Measurements from ENCODE around the gene MARCHF5.

Gene MARCHF5

DNA sequence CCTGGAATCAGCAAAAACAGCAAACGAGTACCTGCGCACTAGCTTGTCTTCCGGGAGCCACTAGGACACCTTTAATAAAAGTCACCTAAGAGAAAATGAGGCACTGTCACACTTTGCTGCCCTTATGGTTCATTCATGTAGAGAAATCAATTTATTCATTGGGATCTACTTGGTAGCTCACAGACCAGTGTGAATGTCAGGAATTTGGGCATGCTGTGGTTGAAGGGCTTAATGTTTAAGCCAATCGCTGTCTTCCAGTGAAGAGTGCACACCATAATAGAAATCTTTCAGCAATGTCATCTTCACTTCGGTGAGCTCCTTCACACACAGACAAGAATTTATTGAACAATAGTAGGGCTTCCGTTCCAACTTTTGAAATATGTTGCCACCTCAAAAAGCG lies 65.1 kb downstream of the MARCHF5 start:
- H3K4me3 ChIP-seq (ENCODE audit: low read length) = no peak overlapping the region
- TF ChIP-seq, protein P1, sequence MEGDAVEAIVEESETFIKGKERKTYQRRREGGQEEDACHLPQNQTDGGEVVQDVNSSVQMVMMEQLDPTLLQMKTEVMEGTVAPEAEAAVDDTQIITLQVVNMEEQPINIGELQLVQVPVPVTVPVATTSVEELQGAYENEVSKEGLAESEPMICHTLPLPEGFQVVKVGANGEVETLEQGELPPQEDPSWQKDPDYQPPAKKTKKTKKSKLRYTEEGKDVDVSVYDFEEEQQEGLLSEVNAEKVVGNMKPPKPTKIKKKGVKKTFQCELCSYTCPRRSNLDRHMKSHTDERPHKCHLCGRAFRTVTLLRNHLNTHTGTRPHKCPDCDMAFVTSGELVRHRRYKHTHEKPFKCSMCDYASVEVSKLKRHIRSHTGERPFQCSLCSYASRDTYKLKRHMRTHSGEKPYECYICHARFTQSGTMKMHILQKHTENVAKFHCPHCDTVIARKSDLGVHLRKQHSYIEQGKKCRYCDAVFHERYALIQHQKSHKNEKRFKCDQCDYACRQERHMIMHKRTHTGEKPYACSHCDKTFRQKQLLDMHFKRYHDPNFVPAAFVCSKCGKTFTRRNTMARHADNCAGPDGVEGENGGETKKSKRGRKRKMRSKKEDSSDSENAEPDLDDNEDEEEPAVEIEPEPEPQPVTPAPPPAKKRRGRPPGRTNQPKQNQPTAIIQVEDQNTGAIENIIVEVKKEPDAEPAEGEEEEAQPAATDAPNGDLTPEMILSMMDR (IDR thresholded peaks at IDR 0.05; ENCODE audit: insufficient read depth, low read depth, low read length, missing control alignments) = no peak
- no peak for DNase-seq (ENCODE audit: low read depth)

DNA sequence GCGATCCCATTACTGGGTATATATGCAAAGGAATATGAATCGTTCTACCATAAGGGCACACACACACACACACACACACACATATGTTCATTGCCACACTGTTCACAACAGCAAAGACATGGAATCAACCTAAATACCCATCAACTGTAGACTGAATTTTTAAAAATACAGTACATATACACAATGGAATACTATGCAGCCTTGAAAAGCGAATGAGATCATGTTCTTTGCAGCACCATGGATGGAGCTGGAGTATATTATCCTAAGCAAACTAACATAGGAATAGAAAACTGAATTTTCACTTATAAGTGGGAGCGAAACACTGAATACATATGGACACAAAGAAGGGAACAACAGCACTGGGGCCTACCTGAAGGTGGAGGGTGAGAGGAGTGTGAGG lies 72.5 kb downstream of the MARCHF5 start:
- no peak overlapping the region for H3K4me3 ChIP-seq (ENCODE audit: low read length)
- DNase-seq (ENCODE audit: low read depth) = no peak
- TF ChIP-seq, protein P1 (IDR thresholded peaks at IDR 0.05; ENCODE audit: insufficient read depth, low read depth, low read length, missing control alignments) = no peak

DNA sequence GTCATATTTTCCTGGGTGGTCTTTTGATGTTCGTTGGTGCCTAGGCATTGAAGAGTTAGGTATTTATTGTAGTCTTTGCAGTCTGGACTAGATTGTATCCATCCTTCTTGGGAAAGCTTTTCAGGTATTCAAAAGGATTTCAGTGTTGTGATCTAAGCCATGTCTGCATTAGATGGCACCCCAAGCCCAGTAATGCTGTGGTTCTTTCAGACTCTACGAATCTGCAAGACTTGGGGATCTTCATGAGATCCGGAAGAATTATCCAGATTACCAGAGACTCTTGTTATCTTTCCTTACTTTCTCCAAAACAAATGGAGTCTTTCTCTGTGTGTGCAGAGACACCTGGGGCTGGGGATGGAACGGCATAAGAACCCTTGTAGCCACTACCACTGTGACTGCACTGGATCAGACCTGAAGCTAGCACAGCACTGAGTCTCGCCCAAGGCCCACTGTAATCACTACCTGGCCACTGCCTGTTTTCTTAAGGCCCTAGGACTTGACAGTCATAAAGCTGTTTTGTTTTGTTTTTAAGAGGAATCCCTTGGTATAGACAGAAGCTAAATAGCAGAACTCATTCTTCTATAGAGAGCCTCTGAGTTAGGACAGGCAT lies 75.5 kb downstream of the MARCHF5 start:
- TF ChIP-seq, protein P1 (IDR thresholded peaks at IDR 0.05; ENCODE audit: insufficient read depth, low read depth, low read length, missing control alignments) = no peak
- DNase-seq (ENCODE audit: low read depth) = no peak
- no peak overlapping the region for H3K4me3 ChIP-seq (ENCODE audit: low read length)

DNA sequence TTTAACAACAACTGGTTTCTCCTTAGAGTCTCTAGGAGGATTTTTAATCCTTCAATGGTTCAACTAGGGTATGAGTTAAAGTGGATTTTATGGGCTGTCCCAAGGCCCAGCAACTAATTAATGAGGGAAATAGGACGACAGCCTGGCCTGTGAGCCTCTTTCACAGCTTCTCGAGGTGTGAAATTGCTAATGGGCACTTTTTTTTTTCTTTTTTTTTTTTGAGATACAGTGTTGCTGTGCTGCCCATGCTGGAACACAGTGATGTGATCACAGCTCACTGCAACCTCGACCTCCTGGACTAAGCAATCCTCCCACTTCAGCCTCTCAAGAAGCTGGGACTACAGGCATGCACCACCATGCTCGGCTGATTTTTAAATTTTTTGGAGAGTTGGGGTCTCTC lies 87.0 kb downstream of the MARCHF5 start:
- TF ChIP-seq, protein P1 (IDR thresholded peaks at IDR 0.05; ENCODE audit: insufficient read depth, low read depth, low read length, missing control alignments) = no peak
- H3K4me3 ChIP-seq (ENCODE audit: low read length) = no peak overlapping the region
- no peak for DNase-seq (ENCODE audit: low read depth)

DNA sequence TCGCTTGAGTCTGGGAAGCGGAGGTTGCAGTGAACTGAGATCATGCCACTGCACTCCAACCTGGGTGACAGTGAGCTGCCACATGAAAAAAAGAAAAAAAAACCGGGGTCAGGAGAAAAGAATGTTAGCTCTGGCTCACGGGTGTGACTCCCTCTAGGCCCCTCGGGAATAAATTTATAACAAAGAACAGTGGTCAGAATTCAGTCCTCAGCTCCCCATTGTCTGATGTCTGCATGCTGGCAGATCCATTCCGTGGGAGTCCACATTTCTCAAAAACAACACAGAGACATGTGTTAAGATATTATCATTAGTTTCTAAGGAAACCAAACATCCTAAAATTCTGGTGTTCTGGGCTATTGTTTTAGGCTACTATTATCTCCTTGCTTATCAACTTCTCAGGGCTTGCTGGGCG lies 90.6 kb downstream of the MARCHF5 start:
- no peak overlapping the region for H3K4me3 ChIP-seq (ENCODE audit: low read length)
- DNase-seq (ENCODE audit: low read depth) = no peak
- TF ChIP-seq, protein P1 (IDR thresholded peaks at IDR 0.05; ENCODE audit: insufficient read depth, low read depth, low read length, missing control alignments) = no peak

DNA sequence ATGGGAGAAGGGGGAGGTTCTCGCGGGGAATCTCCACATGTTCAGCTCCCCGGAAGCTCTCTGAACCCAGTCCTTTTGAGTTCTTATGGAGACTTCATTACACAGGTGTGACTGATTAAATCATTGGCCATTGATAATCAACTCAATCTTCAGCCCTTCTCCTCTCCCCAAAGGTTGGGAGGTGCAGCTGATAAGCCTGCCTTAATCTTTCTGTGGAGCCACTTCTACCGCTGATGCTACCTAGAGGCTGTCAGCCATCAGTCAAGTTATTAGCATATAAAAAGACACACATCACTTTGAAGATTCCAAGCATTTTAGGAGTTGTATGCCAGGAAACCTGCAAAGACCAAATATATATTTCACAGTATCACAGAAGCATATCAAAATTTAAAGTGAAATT lies 91.7 kb downstream of the MARCHF5 start:
- DNase-seq (ENCODE audit: low read depth) = no peak
- TF ChIP-seq, protein P1 (IDR thresholded peaks at IDR 0.05; ENCODE audit: insufficient read depth, low read depth, low read length, missing control alignments) = no peak
- H3K4me3 ChIP-seq (ENCODE audit: low read length) = no peak overlapping the region

DNA sequence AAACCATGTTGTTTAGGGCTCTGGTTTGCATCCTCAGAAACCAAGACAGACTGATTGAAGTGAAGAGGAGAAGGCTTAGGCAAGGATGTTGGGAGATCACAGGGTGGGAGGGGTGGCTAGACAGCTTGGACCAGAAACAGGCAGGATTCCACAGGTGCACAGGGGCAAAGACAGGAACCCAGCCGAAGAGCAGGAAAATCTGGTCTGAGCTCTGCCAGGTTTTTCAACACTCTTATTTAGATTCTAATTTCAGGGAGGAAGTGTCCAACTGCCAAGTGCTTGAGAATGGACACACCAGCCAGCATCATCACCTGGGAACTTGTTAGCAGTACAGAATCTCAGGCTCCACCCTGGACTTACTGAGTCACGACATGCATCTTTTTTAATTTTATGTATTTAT lies 93.8 kb downstream of the MARCHF5 start:
- H3K4me3 ChIP-seq (ENCODE audit: low read length) = no peak overlapping the region
- TF ChIP-seq, protein P1 (IDR thresholded peaks at IDR 0.05; ENCODE audit: insufficient read depth, low read depth, low read length, missing control alignments) = no peak
- peak; percentile 81 for DNase-seq (ENCODE audit: low read depth)
